ENCODE results near the gene CHST11.

Gene CHST11

DNA sequence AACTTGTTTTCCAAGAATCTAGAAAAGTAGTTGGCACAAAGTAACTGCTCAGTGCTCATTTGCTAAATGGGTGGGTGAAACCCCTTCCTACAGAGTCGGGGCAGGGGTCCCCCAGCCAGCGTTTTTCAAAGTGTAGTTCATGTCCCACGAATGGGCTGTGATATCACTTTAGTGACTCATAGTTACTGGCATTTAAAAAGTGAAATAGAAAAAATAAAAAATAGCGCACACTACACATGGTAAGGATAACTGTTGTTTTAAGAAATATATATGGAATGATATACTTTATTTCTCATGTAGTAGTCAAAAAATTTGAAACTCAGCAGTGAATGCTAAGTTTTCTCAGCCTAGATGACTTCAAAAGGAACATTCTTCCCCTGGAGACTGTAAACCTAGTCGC, 250.4 kb downstream of the CHST11 start:
- DNase-seq, result no peak

DNA sequence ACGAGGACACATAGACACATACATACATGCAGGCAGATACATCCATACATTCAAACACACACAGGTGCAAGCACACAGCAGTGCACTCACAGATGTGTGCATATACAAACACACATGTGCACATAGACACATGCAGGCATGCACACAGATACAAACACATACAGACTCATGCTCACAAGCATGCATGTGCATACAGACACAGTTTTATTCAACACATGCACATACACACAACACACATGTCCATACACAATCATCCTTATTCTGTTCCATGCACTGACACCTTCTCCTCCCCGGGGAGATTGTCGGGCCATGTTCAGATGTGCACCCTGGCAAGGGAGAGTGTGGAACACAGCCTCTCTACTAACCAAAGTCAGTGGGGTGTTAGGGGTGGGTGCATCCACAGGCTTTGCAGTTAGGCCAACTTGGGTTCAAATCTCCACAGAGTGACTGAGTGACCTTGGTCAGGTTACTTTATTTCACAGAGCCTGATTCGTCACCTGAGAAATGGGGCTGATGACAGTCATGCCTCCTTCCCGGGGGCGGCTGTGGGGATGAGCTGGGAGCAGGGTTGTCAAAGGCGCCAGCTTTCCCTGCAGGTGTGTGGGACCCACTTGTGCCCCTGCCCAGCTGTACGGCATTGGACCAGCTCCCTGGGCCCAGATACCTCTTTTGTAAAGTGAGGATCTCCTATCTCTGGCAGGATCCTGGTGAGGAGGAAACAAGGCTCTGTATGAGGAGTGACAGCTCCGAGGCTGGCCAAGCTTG, 251.2 kb downstream of the CHST11 start:
- DNase-seq, result no peak

- DNase-seq, result no peak
Observed at GRCh38 chr12:104708891-104709290, 252.1 kb downstream of the CHST11 start.

DNA sequence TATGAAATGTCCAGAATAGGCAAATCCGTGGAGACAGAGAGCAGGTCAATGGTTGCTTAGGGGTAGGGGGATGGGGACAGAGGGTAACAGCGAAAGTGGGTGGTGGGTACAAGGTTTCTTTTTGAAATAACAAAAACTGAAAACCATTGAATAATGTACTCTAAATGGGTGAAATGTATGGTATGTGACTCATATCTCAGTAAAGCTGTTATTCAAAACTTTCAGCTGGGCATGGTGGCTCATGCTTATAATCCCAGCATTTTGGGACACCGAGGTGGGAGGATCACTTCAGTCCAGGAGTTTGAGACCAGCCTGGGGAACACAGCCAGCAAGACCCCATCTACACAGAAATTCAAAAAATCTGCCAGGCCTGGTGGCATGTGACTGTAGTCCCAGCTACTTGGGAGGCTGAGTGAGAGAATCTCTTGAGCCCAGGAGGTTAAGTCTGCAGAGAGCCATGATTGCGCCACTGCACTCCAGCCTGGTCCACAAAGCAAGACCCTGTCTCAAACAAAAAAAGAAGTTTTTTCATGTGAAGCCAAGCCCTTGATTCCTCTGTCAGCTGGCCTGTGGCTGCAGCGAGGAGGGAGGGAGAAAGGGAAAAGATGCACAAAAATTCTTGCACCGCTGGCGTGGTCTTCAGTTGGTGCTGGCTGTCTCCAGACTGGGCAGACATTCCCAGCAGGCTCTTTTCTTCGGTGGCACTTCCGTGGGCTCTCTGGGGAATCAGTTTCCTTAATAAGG, 253.1 kb downstream of the CHST11 start:
- no peak for DNase-seq

GRCh38 chr12:104710940-104711689, 254.4 kb downstream of the CHST11 start:
- DNase-seq, result no peak

- no peak for DNase-seq
Observed at GRCh38 chr12:104712477-104712876, 255.7 kb downstream of the CHST11 start.

GRCh38 chr12:104712968-104713367, 256.2 kb downstream of the CHST11 start:
- no peak for DNase-seq

GRCh38 chr12:104713444-104713843, 256.7 kb downstream of the CHST11 start:
- DNase-seq, result no peak

DNA sequence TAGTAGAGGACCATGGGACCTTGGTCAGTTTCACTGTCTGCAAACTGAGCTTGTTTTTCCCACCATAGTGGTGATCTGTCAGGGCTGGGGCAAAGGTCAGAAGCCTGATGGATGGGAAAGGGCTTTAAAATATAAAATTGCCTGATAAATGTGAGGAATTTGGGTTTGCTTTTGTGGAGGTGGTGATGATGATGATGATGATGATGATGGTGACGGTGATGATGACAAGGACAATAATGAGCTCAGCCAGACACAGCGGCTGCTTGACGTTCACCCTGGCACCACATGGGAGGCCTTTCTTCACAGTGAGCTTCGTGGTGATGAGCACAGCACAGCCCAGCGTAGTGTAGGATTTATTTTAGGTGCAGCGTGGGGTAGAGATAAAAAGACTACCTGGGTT, 257.6 kb downstream of the CHST11 start:
- no peak for DNase-seq

DNA sequence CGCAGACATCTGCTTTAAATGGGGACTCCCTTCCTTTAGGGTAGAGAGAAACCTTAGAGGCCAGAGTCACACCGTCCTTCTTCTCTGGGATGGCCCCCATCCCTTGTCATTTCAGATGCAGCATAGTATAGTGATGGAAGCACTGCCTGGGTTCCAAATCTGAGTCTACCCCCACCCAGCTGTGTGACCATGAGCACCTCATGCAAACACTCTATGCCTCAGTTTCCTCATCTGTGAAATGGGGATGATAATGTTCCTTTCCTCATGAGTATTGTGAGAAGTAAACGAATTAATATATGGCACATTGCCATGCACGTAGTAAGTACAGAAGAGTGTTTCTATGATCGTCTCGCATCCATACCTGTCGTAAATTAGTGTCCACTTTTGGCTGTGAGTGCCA, 259.4 kb downstream of the CHST11 start:
- DNase-seq, result no peak

DNA sequence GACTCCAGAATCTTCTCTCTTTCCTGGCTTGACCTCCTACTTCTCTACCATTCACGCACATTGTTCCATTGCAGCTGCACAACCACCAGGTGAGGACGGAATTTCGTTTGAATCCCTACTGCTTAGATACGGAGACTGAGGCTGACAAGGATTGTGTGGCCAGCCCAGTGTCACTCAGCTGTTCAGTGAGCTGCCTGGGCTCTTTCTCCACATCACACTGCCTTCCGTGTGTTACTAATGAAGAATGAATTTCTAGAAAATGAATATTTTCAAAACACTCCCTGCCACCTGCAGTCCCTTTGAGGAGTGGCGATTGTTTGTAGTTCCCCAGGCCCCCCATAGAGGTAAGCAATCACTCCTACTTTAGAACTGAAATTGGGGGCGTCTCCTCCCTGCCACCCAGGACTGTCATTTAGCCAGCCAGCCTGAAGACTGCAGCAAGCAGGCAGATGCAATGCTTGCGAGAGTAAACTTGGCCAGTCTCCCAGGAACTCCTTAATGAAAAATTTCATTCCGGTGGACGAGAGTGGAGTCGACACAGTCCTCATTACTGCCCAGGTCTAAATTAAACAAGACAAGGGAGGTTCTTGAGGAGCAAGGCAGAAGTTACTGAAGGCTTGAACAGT, 261.7 kb downstream of the CHST11 start:
- no peak for DNase-seq

- DNase-seq, result no peak
Observed at GRCh38 chr12:104719700-104720338, 263.1 kb downstream of the CHST11 start.

DNA sequence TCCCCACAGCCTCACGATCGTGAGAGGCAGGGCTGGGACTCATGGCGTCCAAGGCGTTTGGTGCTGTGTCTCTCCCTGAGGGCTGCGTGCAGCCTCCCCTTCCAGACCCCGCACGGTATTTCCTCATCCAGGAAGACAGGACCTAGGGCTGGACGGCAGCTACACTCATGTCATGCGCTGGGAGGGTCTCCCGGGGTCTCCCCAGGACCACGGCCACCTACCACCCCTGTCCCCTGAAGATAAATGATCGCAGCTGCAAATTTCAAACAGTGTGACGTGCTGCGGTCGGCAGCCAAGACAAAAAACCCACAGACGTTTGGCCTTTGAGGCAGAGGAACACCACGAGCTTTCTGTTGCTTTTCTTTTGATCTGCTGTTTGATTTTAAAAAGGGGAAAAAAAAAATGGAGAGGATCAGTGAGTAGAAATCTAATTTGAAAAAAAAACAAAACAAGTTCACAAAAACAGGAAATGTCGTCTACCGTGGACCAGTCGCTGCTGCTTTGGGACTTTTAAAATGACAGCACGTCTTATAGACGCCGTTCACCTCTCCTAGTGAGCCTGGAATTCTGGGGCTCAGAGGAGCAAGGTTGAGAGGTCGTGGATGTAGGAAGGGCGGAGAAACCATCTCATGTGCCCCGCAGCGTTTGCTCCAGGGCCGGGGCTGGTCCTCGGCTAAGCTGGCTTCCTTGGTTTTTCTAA, 263.7 kb downstream of the CHST11 start:
- peak; percentile 70 for DNase-seq

- no peak for DNase-seq
Observed at GRCh38 chr12:104721039-104721405, 264.3 kb downstream of the CHST11 start.

DNA sequence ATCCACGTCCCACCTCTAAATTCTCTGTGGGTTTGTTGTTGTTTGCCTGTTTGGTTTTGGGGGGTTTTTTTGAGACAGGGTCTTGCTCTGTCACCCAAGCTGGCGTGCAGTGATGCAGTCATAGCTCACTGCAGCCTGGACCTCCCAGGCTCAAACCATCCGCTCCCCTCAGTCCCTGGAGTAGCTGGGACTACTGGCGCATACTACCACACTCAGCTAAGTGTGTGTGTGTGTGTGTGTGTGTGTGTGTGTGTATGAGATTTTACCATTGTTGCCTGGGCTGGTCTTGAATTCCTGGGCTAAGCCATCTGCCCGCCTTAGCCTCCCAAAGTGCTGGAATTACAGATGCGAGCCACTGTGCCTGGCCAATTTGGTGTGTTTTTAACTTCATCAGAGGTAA, 265.2 kb downstream of the CHST11 start:
- DNase-seq, result no peak

GRCh38 chr12:104722601-104723534, 266.1 kb downstream of the CHST11 start:
- DNase-seq, result no peak

DNA sequence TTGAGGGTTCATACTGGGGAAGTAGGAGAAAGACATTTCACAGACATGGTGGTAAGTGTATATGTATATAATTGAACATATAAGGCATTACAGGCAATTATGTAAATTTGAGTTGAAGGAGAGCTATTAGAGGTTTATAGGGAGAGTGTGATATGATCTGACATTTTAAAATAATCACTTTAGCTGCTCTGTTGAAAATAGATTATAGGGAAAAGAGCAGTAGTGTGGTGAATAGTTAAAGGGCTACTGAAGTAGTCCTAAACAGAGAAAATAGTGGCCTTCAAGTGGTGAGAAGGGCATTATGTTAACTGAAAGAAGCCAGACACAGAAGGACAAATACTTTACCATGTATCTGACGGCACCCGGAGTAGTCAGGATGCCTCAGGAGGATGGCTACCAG, 267.1 kb downstream of the CHST11 start:
- DNase-seq, result no peak

GRCh38 chr12:104724992-104725585, 268.3 kb downstream of the CHST11 start:
- DNase-seq, result no peak

GRCh38 chr12:104725610-104726009, 268.9 kb downstream of the CHST11 start:
- DNase-seq, result no peak

DNA sequence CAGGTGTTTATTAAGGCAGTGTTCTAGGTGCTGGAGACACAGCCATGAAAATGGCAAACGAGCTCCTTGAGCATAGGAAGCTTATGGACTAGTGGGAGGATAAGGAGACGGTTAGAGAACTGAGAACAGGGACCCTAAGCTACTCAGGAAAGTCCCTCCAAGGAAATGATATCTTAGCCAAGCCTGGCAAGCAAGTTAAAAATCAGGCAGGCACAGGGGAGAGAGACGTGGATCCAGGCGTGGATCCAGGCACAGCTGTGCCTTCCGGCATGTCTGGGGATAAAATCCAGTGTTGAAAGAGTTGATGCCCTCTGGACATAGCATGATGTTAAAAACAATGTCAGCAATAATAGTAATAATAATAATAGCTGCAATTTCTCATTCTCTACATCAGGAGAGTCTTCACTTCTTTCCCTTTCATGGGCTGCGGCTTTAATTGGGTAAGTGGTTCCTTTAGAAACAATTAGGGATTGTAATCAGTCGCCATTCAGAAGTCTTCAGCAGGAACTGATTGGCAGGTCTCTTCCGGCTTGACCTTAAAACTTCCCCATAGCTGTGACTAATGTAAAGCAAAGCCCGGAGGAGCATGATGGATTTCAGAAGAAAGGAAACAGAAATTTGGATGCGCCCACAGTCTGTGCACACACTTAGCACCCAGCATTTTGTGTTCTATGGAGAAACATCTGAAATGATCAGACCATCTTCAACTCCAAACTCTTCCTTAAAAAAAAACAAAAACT, 271.1 kb downstream of the CHST11 start:
- DNase-seq, result no peak

Data from activated CD8-positive, alpha-beta memory T cell treated with anti-CD3 and anti-CD28 coated beads, Interleukin-2, amount 50 U/mL, for 48 hours (primary cell).